HepG2 (cell line): ENCODE results near the gene ATP4B. TPM values are rescaled to one million over a fixed set of nuclear protein-coding genes. Genes with fewer than 3 reads are reported as not detected.

Experiments used
- ATAC-seq: fragments of 200-7000 bp; cut with Tn5 transposase; 3 replicates; pipeline ENCODE4 v1.9.1; 2020; ENCODE audit warnings: mild to moderate bottlenecking, moderate library complexity
- BruUV-seq: library from RNA; stranded (reverse); fragments of 400-500 nt; replicated peaks from 2 replicates; lab custom pipeline; 2021; lab: Mats Ljungman, UMichigan
- CTCF ChIA-PET: fragments of 300-600 bp; formaldehyde crosslinking; extraction: SDS; loops from one replicate; lab custom pipeline; 2021; ENCODE audit warnings: low total read pairs, inconsistent platforms, low intra/inter-chr PET ratio; lab: Yijun Ruan, JAX
- POLR2A ChIA-PET: fragments of 350-600 bp; sonication (Branson Sonifier 250); formaldehyde crosslinking; loops from one replicate; lab custom pipeline; 2020; ENCODE audit warnings: antibody characterized with exemption, inconsistent platforms; lab: Yijun Ruan, JAX
- DNase-seq: peaks from one replicate; pipeline ENCODE4 v3.0.0-alpha.2; 2015; ENCODE audit warnings: low spot score
- FAIRE-seq: peaks from 3 replicates; lab custom pipeline; 2011; peaks lifted over from hg19 to GRCh38; lab: Jason Lieb, UNC
- H2AFZ ChIP-seq: one replicate; pipeline ENCODE4 v1.6.1; 2011; ENCODE audit warnings: low read length, inconsistent platforms
- H3K27ac ChIP-seq: fragments of 300-600 bp; 3 replicates; pipeline ENCODE4 v1.8.0; 2011; ENCODE audit warnings: mixed run types, mild to moderate bottlenecking, mixed read lengths, low read length, inconsistent platforms; ENCODE audit not compliant: insufficient read depth; ENCODE audit errors: extremely low read length
- H3K27me3 ChIP-seq, 2 experiments: fragments of 200-600 bp in 1 of 2; 2 replicates in 1 of 2; 3 replicates in 1 of 2; pipeline versions ENCODE4 v1.6.0 to v1.8.0; 2011; ENCODE audit warnings: low read length in 2 of 2, mild to moderate bottlenecking in 2 of 2, moderate library complexity in 2 of 2, inconsistent platforms in 1 of 2; ENCODE audit not compliant: insufficient read depth in 2 of 2, control insufficient read depth in 1 of 2
- H3K36me3 ChIP-seq, 2 experiments: fragments of 200-600 bp in 1 of 2; replicated peaks in 1 of 2; 2 replicates in 1 of 2; 3 replicates in 1 of 2; pipeline versions ENCODE4 v1.5.1 to v1.8.0; 2011; ENCODE audit warnings: low read length in 2 of 2, inconsistent platforms in 1 of 2; ENCODE audit not compliant: insufficient read depth in 2 of 2, control insufficient read depth in 1 of 2
- H3K4me1 ChIP-seq: 2 replicates; pipeline ENCODE4 v1.5.1; 2012; ENCODE audit warnings: low read length, inconsistent platforms; ENCODE audit not compliant: insufficient read depth
- H3K4me2 ChIP-seq: 2 replicates; pipeline ENCODE4 v1.6.0; 2011; ENCODE audit warnings: low read depth, low read length, inconsistent platforms
- H3K4me3 ChIP-seq, 3 experiments: fragments of 200-600 bp in 1 of 3; sonication (generic), shearing (Covaris generic) in 1 of 3; replicated peaks in 1 of 3; 2 replicates each; pipeline ENCODE4 v1.5.1; 2011 to 2016; ENCODE audit warnings: low read length in 3 of 3, inconsistent platforms in 2 of 3, low read depth in 2 of 3, mild to moderate bottlenecking in 2 of 3, control low read depth in 1 of 3, mixed read lengths in 1 of 3; ENCODE audit not compliant: insufficient read depth in 1 of 3
- H3K79me2 ChIP-seq: one replicate; pipeline ENCODE4 v1.6.1; 2011; ENCODE audit warnings: low read length, inconsistent platforms; ENCODE audit not compliant: insufficient read depth
- H3K9ac ChIP-seq: 2 replicates; pipeline ENCODE4 v1.6.0; 2011; ENCODE audit warnings: mild to moderate bottlenecking, low read depth, low read length, inconsistent platforms; ENCODE audit not compliant: insufficient read depth
- H3K9me3 ChIP-seq: 2 replicates; pipeline ENCODE4 v1.5.1; 2012; ENCODE audit warnings: mild to moderate bottlenecking, low read length
- H4K20me1 ChIP-seq: 2 replicates; pipeline ENCODE4 v1.6.0; 2011; ENCODE audit warnings: inconsistent platforms, mild to moderate bottlenecking, low read length, moderate library complexity; ENCODE audit not compliant: insufficient read depth
- ADNP ChIP-seq: sonication (generic); formaldehyde crosslinking; IDR thresholded peaks from 2 replicates; pipeline ENCODE4 v1.4.0; 2020; ENCODE audit warnings: missing genetic modification reagents
- E2F2 ChIP-seq: sonication (generic); formaldehyde crosslinking; IDR thresholded peaks from 2 replicates; pipeline ENCODE4 v1.4.0; 2020; ENCODE audit warnings: missing genetic modification reagents, borderline replicate concordance
- KLF12 ChIP-seq: sonication (generic); formaldehyde crosslinking; IDR thresholded peaks from 2 replicates; pipeline ENCODE4 v1.4.0; 2020; ENCODE audit warnings: missing genetic modification reagents, borderline replicate concordance
- MAFK ChIP-seq, 2 experiments: IDR thresholded peaks in 1 of 2; conservative IDR thresholded peaks in 1 of 2; 2 replicates each; pipeline ENCODE4 v1.6.1; 2011; ENCODE audit warnings: improper control_type of control experiment in 2 of 2, low read length in 2 of 2
- PPARG ChIP-seq: conservative IDR thresholded peaks from 2 replicates; pipeline ENCODE4 v1.6.1; 2016; ENCODE audit warnings: missing biosample characterization, missing genetic modification reagents
- PREB ChIP-seq: sonication (generic); formaldehyde crosslinking; IDR thresholded peaks from 2 replicates; pipeline ENCODE4 v1.4.0; 2020; ENCODE audit warnings: missing genetic modification reagents
- SMAD9 ChIP-seq: sonication (generic); formaldehyde crosslinking; IDR thresholded peaks from 2 replicates; pipeline ENCODE4 v1.5.1; 2020; ENCODE audit warnings: mild to moderate bottlenecking, missing genetic modification reagents
- SNAPC4 ChIP-seq: sonication (generic); formaldehyde crosslinking; IDR thresholded peaks from 2 replicates; pipeline ENCODE4 v1.4.0; 2020; ENCODE audit warnings: mild to moderate bottlenecking, missing genetic modification reagents
- TCF12 ChIP-seq, 2 experiments: fragments of 450-650 bp in 1 of 2; sonication (generic) in 1 of 2; formaldehyde crosslinking in 1 of 2; IDR thresholded peaks; 2 replicates each; pipeline versions ENCODE4 v1.6.1 to v1.8.0; 2017 to 2022; ENCODE audit warnings: antibody characterized with exemption in 1 of 2, mild to moderate bottlenecking in 1 of 2, missing genetic modification reagents in 1 of 2, moderate library complexity in 1 of 2
- WGBS: methylation state at CpG from one replicate; pipeline ENCODE4 v1.1.6; 2017; ENCODE audit warnings: low lambda C conversion rate; 5-methylcytosine and 5-hydroxymethylcytosine counted together
- in situ Hi-C: cut with HindIII; loops from 2 replicates; pipeline ENCODE4 v1.10.0; 2017; ENCODE audit warnings: low pct_unique_long_range_greater_than_20kb; ENCODE audit not compliant: extremely low pct_ligation_motif_present
- intact Hi-C: fragments of 100-400 bp; cut with micrococcal nuclease; formaldehyde crosslinking; loops from one replicate; pipeline ENCODE4 v1.10.0; 2022; ENCODE audit not compliant: unreplicated experiment
- polyA plus RNA-seq, 8 experiments: library from polyadenylated mRNA; depleted of rRNA in 3 of 8; stranded (reverse) in 7 of 8; unstranded in 1 of 8; fragments of >200 nt; fragmentation: Illumina TruSeq in 4 of 8; extraction: Trizol in 4 of 8; gene quantifications; 2 replicates each; pipeline versions ENCODE4 v1.2.1 to v1.2.3, GENCODE V29; 2011 to 2016; ENCODE audit warnings: low read depth in 4 of 8, missing spikeins in 1 of 8, mixed read lengths in 1 of 8; ENCODE audit not compliant: insufficient read depth in 1 of 8
- total RNA-seq, 5 experiments: library from RNA; depleted of rRNA; stranded (reverse); fragments of >200 nt; fragmentation: Illumina TruSeq; extraction: Trizol; gene quantifications; 2 replicates each; pipeline ENCODE4 v1.2.3, GENCODE V29; 2016; ENCODE audit warnings: low read depth in 1 of 5

ATP4B gene
- total and polyA plus RNA-seq, 2 of the 13 experiments (the other 11 are each of a cell fraction or from before 2014, with no cell fraction given) = not detected

GRCh38 chr13:113628291-113629270 lies 29.4 kb downstream of the ATP4B start:
- peaks cover 7% of the 10 kb centered on the region for H3K79me2 ChIP-seq

GRCh38 chr13:113627136-113627535 lies 30.9 kb downstream of the ATP4B start:
- 96% methylated on average over 10 of the region's 16 CpGs for WGBS
- no peak overlapping the region for H2AFZ ChIP-seq
- FAIRE-seq (no peak), ATAC-seq (no peak), DNase-seq (no peak)
- H3K4me2 ChIP-seq = no peak overlapping the region
- H3K27me3 ChIP-seq = no peaks in the 10 kb centered on the region
- no peaks in the 10 kb centered on the region for H3K4me1 ChIP-seq
- BruUV-seq = TSS peak; percentile 23
- no peak overlapping the region for H3K4me3 ChIP-seq
- H3K36me3 ChIP-seq = peaks cover 21 to 65% of the 10 kb centered on the region in 2 experiments
- in situ Hi-C loops = no loop called here
- peaks cover 7% of the 10 kb centered on the region for H3K79me2 ChIP-seq
- no peak overlapping the region for H3K27ac ChIP-seq
- POLR2A ChIA-PET = no interaction called here
- intact Hi-C loops = no loop called here
- H3K9me3 ChIP-seq = no peaks in the 10 kb centered on the region
- no peaks in the 10 kb centered on the region for H4K20me1 ChIP-seq
- CTCF ChIA-PET = no interaction called here
- no peak overlapping the region for H3K9ac ChIP-seq
- no peak for TF ChIP-seq E2F2 (CRISPR knock-in tag)
- no peak for TF ChIP-seq TCF12 (IDR thresholded peaks at IDR 0.05)
- TF ChIP-seq TCF12 (CRISPR knock-in tag; IDR thresholded peaks at IDR 0.05) = no peak
- no peak for TF ChIP-seq PREB
- no peak for TF ChIP-seq KLF12 (CRISPR knock-in tag)
- TF ChIP-seq SMAD9 = no peak
- no peak for TF ChIP-seq ADNP (CRISPR knock-in tag)
- TF ChIP-seq SNAPC4 = no peak

More at GRCh38 chr13:113628291-113629270, 29.4 kb downstream of the ATP4B start:
- Histone ChIP-seq H3K27ac (no peak overlapping the region), H3K27me3 (no peaks in the 10 kb centered on the region), H3K4me1 (no peaks in the 10 kb centered on the region), H3K9ac (no peak overlapping the region), H3K4me2 (no peak overlapping the region)
- CTCF ChIA-PET = no interaction called here
- in situ Hi-C loops = no loop called here
- no peak for DNase-seq
- TF ChIP-seq PPARG (CRISPR knock-in tag) (no peak), MAFK (conservative IDR thresholded peaks at IDR 0.05 in 1 of 2, IDR thresholded peaks at IDR 0.05 in 1 of 2; ENCODE audit: low read length in 2 of 2) (peak; percentile 30 to 32; a peak in 2 of 4 replicates)
- TF ChIP-seq, all 625 proteins: peak for 1
- BruUV-seq = no TSS peak
- Histone ChIP-seq H3K4me3 (no peak overlapping the region), H2AFZ (no peak overlapping the region), H4K20me1 (no peaks in the 10 kb centered on the region), H3K36me3 (peaks cover 22 to 65% of the 10 kb centered on the region in 2 experiments), H3K9me3 (no peaks in the 10 kb centered on the region)
- intact Hi-C loops = no loop called here
- WGBS = 97% methylated on average over 16 of the region's 30 CpGs
- no peak for FAIRE-seq
- POLR2A ChIA-PET = no interaction called here
- no peak for ATAC-seq
